Upper lobe of right lung (tissue), 1 donor: ENCODE measurements around the gene ZNF511. TPM values are rescaled to one million over a fixed set of nuclear protein-coding genes. Genes with fewer than 3 reads are reported as not detected.
A peak's percentile ranks its signal among the peaks of the same experiment; 100 is the strongest.

Experiments
- ATAC-seq: fragments of 200-7000 bp; cut with Tn5 transposase; one replicate; pipeline ENCODE4 v1.9.1; 2020; ENCODE audit warnings: mild to moderate bottlenecking, moderate library complexity
- DNase-seq: peaks from one replicate; pipeline ENCODE4 v3.0.0-alpha.2; 2020
- H3K27ac ChIP-seq: fragments of 200-600 bp; one replicate; pipeline ENCODE4 v1.8.0; 2022
- H3K27me3 ChIP-seq: fragments of 200-600 bp; one replicate; pipeline ENCODE4 v1.8.0; 2022; ENCODE audit warnings: mild to moderate bottlenecking
- H3K36me3 ChIP-seq: fragments of 200-600 bp; one replicate; pipeline ENCODE4 v1.8.0; 2022
- H3K4me1 ChIP-seq: fragments of 200-600 bp; one replicate; pipeline ENCODE4 v1.8.0; 2022
- H3K4me3 ChIP-seq: fragments of 200-600 bp; one replicate; pipeline ENCODE4 v1.8.0; 2022; ENCODE audit warnings: mild to moderate bottlenecking
- H3K9me3 ChIP-seq: fragments of 200-600 bp; one replicate; pipeline ENCODE4 v1.8.0; 2022
- CTCF ChIP-seq: fragments of 200-600 bp; IDR thresholded peaks from one replicate; pipeline ENCODE4 v1.8.0; 2022; ENCODE audit warnings: antibody characterized with exemption
- intact Hi-C: fragments of 100-400 bp; cut with DNase I; formaldehyde crosslinking; loops from one replicate; pipeline ENCODE4 v1.11.0; 2022
- total RNA-seq: library from RNA; stranded (reverse); fragmentation: NEBNext Ultra II Directional; extraction: Animal tissue kit (Norgen Biotek cat#: 25700); gene quantifications from one replicate; pipeline ENCODE4 v1.2.1, GENCODE V29; 2021
- donor health status: DM: no; HTN: yes; CAD: no; lungs with severe emphysema.

ZNF511 gene
- total RNA-seq, 1 donor from 2014 or later: 42.8 TPM

GRCh38 chr10:133358162-133358924 is 49.6 kb downstream of the ZNF511 start:
- Histone ChIP-seq H3K4me1 (peaks cover 11% of the 10 kb centered on the region), H3K9me3 (no peaks in the 10 kb centered on the region), H3K27me3 (no peaks in the 10 kb centered on the region), H3K36me3 (peaks cover 8% of the 10 kb centered on the region), H3K4me3 (no peak overlapping the region), H3K27ac (peak overlapping the region; percentile 24)
- ATAC-seq (no peak), DNase-seq (peak; percentile 76)
- no peak for TF ChIP-seq CTCF
- intact Hi-C loops: no loop called here

- peaks cover 13% of the 10 kb centered on the region for H3K36me3 ChIP-seq
- no peak overlapping the region for H3K4me3 ChIP-seq
- no peak overlapping the region for H3K27ac ChIP-seq
- TF ChIP-seq CTCF: no peak
- DNase-seq (no peak), ATAC-seq (no peak)
- intact Hi-C loops: no loop called here
- no peaks in the 10 kb centered on the region for H3K9me3 ChIP-seq
- no peaks in the 10 kb centered on the region for H3K27me3 ChIP-seq
- H3K4me1 ChIP-seq: peaks cover 11% of the 10 kb centered on the region
Observed at GRCh38 chr10:133358925-133359310, 50.2 kb downstream of the ZNF511 start.

- no peak for DNase-seq
- no peaks in the 10 kb centered on the region for H3K9me3 ChIP-seq
- intact Hi-C loops: no loop called here
Observed at GRCh38 chr10:133359554-133359971, 50.8 kb downstream of the ZNF511 start.

GRCh38 chr10:133359972-133360610 is 51.4 kb downstream of the ZNF511 start:
- Histone ChIP-seq H3K27me3 (no peaks in the 10 kb centered on the region), H3K27ac (no peak overlapping the region), H3K9me3 (no peaks in the 10 kb centered on the region), H3K36me3 (peaks cover 23% of the 10 kb centered on the region), H3K4me3 (no peak overlapping the region), H3K4me1 (peaks cover 11% of the 10 kb centered on the region)
- intact Hi-C loops: no loop called here
- DNase-seq: no peak
- TF ChIP-seq CTCF: no peak
- no peak for ATAC-seq

More at GRCh38 chr10:133359554-133359971, 50.8 kb downstream of the ZNF511 start:
- no peak for TF ChIP-seq CTCF
- H3K27me3 ChIP-seq: no peaks in the 10 kb centered on the region
- peaks cover 11% of the 10 kb centered on the region for H3K4me1 ChIP-seq
- H3K4me3 ChIP-seq: no peak overlapping the region
- H3K27ac ChIP-seq: no peak overlapping the region
- H3K36me3 ChIP-seq: peaks cover 17% of the 10 kb centered on the region
- no peak for ATAC-seq

- DNase-seq (no peak), ATAC-seq (no peak)
- Histone ChIP-seq H3K36me3 (peaks cover 34% of the 10 kb centered on the region), H3K4me3 (no peak overlapping the region), H3K27ac (no peak overlapping the region), H3K27me3 (no peaks in the 10 kb centered on the region), H3K4me1 (peaks cover 11% of the 10 kb centered on the region), H3K9me3 (no peaks in the 10 kb centered on the region)
- intact Hi-C loops: no loop called here
- no peak for TF ChIP-seq CTCF
Observed at GRCh38 chr10:133361227-133361626, 52.5 kb downstream of the ZNF511 start.
